Midbrain (tissue), 1 donor: ENCODE results near the gene KCNN3.

Experiments
- DNase-seq: peaks from one replicate; lab custom pipeline; 2025; lab: John Stamatoyannopoulos, UW

Gene KCNN3

GRCh38 chr1:154659823-154660592, 210.1 kb downstream of the KCNN3 start:
- no peak for DNase-seq

GRCh38 chr1:154657556-154657955, 212.5 kb downstream of the KCNN3 start:
- DNase-seq = no peak

GRCh38 chr1:154652893-154653292, 217.2 kb downstream of the KCNN3 start:
- no peak for DNase-seq
